RWPE2 (cell line): ENCODE results near the gene DNAH3.
"Not testable (repeated sequence)": the region's sequence is repeated elsewhere in the genome, so short reads cannot be mapped to it uniquely, and the experiment has no call there.

Source experiments
- ATAC-seq: fragments of 200-7000 bp; cut with Tn5 transposase; 3 replicates; pipeline ENCODE4 v1.9.1; 2021; ENCODE audit warnings: low read depth
- DNase-seq: peaks from one replicate; pipeline ENCODE4 v3.0.0-alpha.2; 2020; ENCODE audit warnings: low spot score
- H3K27ac ChIP-seq: fragments of 450-650 bp; 2 replicates; pipeline ENCODE4 v1.5.1; 2017; ENCODE audit warnings: mild to moderate bottlenecking; ENCODE audit not compliant: poor library complexity, severe bottlenecking
- H3K27me3 ChIP-seq: fragments of 250-450 bp; sonication (Bioruptor Pico); 2 replicates; pipeline ENCODE4 v1.5.1; 2021; ENCODE audit warnings: mild to moderate bottlenecking, moderate library complexity; ENCODE audit not compliant: insufficient read depth, poor library complexity, severe bottlenecking
- H3K36me3 ChIP-seq: fragments of 250-450 bp; sonication (Bioruptor Pico); 2 replicates; pipeline ENCODE4 v1.5.1; 2020; ENCODE audit warnings: low read depth, mild to moderate bottlenecking, moderate library complexity
- H3K4me1 ChIP-seq: fragments of 250-450 bp; sonication (Bioruptor Pico); 2 replicates; pipeline ENCODE4 v1.5.1; 2021; ENCODE audit warnings: mild to moderate bottlenecking, moderate library complexity; ENCODE audit not compliant: insufficient read depth, poor library complexity, severe bottlenecking
- H3K4me3 ChIP-seq: fragments of 250-450 bp; sonication (Bioruptor Pico); 2 replicates; pipeline ENCODE4 v1.5.1; 2021; ENCODE audit warnings: mild to moderate bottlenecking, moderate library complexity; ENCODE audit not compliant: severe bottlenecking
- H3K9me3 ChIP-seq: fragments of 250-450 bp; sonication (Bioruptor Pico); 2 replicates; pipeline ENCODE4 v1.5.1; 2021; ENCODE audit warnings: mild to moderate bottlenecking, moderate library complexity; ENCODE audit not compliant: severe bottlenecking
- TF ChIP-seq, protein P1 (sequence below): fragments of 450-650 bp; IDR thresholded peaks from one replicate; pipeline ENCODE4 v1.5.1; 2017; ENCODE audit warnings: mild to moderate bottlenecking, moderate library complexity; ENCODE audit not compliant: poor library complexity, severe bottlenecking

DNAH3 gene

DNA sequence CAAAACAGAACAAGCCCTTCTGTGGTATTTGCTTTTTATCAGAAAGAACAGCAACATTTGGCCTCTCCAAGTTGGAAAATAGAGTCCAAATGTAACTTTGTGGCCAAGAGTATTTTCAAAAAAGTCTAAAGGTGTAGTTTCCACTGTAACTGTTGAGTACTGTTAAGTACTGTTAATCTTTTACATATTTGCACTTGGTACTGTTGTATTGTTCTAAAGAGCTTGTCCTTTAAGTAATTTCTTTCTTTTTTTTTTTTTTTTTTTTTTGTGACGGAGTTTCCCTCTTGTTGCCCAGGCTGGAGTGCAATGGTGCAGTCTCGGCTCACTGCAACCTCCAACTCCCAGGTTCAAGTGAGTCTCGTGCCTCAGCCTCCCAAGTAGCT lies 29.3 kb upstream of the DNAH3 start:
- H3K4me1 ChIP-seq, result no peaks in the 10 kb centered on the region
- no peaks in the 10 kb centered on the region for H3K9me3 ChIP-seq
- H3K27ac ChIP-seq, result no peak overlapping the region
- peaks cover 42% of the 10 kb centered on the region for H3K36me3 ChIP-seq
- no peak for ATAC-seq
- DNase-seq, result no peak
- no peak overlapping the region for H3K4me3 ChIP-seq
- no peaks in the 10 kb centered on the region for H3K27me3 ChIP-seq
- TF ChIP-seq, protein P1, sequence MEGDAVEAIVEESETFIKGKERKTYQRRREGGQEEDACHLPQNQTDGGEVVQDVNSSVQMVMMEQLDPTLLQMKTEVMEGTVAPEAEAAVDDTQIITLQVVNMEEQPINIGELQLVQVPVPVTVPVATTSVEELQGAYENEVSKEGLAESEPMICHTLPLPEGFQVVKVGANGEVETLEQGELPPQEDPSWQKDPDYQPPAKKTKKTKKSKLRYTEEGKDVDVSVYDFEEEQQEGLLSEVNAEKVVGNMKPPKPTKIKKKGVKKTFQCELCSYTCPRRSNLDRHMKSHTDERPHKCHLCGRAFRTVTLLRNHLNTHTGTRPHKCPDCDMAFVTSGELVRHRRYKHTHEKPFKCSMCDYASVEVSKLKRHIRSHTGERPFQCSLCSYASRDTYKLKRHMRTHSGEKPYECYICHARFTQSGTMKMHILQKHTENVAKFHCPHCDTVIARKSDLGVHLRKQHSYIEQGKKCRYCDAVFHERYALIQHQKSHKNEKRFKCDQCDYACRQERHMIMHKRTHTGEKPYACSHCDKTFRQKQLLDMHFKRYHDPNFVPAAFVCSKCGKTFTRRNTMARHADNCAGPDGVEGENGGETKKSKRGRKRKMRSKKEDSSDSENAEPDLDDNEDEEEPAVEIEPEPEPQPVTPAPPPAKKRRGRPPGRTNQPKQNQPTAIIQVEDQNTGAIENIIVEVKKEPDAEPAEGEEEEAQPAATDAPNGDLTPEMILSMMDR, result no peak

DNA sequence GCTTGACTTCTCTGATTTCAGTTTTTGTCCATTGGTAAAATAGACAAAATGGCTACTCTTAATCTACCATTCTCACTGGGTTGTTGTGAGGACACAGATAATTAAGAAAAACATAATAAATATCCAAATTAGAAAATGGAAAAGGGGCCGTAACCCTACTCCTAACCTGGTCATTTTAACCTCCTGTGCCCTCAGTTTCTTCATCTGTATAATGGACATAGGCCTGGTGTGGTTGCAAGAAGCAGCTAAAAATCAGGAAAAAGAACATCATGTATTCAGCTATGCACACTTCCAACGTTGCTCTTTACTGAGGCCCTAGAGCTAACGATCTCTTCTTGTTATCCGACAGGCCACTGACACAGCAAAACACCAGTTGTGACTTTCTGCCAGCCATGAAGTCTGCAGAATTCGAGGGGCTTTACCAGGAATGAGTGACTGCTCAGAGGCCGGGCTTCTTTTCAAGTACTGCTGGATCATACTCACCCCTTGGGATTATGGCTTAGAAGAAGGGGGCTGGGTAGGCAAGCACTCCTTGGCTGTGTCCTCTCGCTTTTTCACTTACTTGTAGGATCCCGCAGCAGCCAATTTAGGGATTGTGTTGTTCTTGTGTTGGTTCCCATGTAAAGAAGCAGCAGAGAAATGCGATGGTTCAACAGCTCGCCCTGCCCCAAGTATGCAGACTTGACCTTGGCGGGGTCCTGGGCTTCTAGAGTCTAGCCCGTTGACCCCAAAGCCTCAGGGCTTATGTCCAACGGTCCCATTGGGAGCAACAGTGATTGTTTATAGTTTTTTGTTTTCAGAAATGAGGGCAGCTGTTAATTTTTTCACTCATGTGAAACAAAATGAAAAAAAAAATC lies 28.7 kb upstream of the DNAH3 start:
- Histone ChIP-seq H3K4me1 (no peaks in the 10 kb centered on the region), H3K36me3 (peaks cover 46% of the 10 kb centered on the region), H3K27me3 (no peaks in the 10 kb centered on the region), H3K27ac (no peak overlapping the region), H3K9me3 (no peaks in the 10 kb centered on the region), H3K4me3 (no peak overlapping the region)
- DNase-seq, result no peak
- ATAC-seq, result no peak
- TF ChIP-seq, protein P1, result no peak

DNA sequence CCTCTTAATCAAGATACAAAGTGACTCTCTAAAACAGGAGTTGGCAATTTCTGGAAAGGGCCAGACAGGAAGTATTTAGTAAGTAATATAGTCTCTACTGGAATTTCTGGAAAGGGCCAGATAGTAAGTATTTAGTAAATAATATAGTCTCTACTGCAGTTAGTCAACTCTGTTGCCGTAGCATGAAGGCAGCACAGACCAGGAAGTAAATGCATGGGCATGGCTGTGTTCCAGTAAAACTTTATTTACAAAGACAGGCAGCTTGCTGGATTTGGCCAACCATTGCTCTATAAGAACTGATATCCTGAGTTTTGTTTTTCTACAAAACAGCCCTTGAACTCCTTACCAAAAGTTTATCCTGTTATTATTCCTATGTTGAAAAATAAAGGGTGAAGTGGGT lies 24.8 kb upstream of the DNAH3 start:
- H3K4me1 ChIP-seq, result no peaks in the 10 kb centered on the region
- H3K27ac ChIP-seq, result no peak overlapping the region
- ATAC-seq (no peak), DNase-seq (no peak)
- H3K36me3 ChIP-seq, result peaks cover 60% of the 10 kb centered on the region
- H3K9me3 ChIP-seq, result no peaks in the 10 kb centered on the region
- H3K27me3 ChIP-seq, result no peaks in the 10 kb centered on the region
- no peak overlapping the region for H3K4me3 ChIP-seq
- TF ChIP-seq, protein P1, result no peak

DNA sequence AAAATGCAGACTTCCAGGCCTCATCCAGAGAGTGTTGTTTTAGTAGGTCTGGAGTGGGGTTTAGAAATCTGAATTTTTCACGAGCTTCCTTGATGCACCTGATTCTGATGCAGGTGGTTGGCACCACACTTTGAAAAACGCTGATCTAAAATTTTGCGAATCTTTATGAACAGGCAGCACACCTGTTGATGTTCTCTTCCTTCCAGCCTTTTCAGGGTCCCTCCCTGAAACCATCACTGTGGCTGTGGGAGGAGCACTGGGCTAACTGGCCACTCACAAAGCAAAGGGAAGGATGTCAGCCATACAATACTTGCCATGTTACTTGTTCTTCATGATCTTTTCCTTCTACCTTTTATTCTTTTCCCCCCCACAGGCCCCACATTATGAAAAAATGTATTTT lies 22.0 kb upstream of the DNAH3 start:
- H3K4me1 ChIP-seq, result peaks cover 2% of the 10 kb centered on the region
- no peak for DNase-seq
- no peaks in the 10 kb centered on the region for H3K9me3 ChIP-seq
- TF ChIP-seq, protein P1, result no peak
- H3K36me3 ChIP-seq, result peaks cover 52% of the 10 kb centered on the region
- H3K27me3 ChIP-seq, result no peaks in the 10 kb centered on the region
- ATAC-seq, result no peak
- H3K4me3 ChIP-seq, result no peak overlapping the region
- H3K27ac ChIP-seq, result no peak overlapping the region

DNA sequence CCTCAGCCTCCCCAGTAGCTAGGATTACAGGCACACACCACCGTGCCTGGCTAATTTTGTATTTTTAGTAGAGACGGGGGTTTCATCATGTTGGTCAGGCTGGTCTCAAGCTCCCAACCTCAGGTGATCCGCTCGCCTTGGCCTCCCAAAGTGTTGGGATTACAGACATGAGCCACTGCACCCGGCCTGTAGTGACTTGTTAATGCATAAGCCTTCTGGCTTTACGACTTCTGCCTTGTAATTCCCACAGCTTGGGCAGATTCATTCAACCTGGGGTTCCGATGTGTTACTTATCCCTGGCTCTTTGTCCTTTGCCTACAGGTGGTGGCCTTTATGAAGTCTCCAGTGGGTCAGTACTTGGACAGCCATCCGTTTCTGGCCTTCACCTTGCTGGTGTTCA lies 19.5 kb upstream of the DNAH3 start:
- not testable (repeated sequence) for H3K4me3 ChIP-seq, DNase-seq, H3K27ac ChIP-seq, H3K9me3 ChIP-seq, H3K27me3 ChIP-seq, ATAC-seq, H3K4me1 ChIP-seq
- peaks cover 65% of the 10 kb centered on the region for H3K36me3 ChIP-seq
